ENCODE results near the gene PKIB.

DNA sequence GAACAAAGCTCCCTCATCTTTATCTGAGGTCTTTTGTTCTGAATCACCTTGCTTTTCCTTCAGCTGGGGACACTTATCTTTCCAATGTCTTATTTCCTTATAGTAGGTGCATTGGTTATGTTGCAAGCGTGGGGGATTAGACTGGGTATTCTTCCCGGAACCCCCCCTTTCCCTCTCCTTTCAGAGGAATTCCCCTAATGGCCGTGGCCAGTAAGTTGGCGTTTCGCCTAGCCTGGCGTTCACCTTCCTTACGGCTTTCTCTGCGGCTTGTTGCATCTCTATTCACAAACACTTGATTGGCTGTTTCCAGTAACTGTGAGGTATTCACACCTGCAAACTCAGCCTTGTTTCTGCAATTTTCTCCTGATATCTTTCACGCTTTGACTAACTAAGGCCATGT, 136.5 kb downstream of the PKIB start:
- TF ChIP-seq CTCF (IDR thresholded peaks at IDR 0.05) = no peak
- no peak for TF ChIP-seq POLR2A (IDR thresholded peaks at IDR 0.05)

Data from lower leg skin (tissue), 3 donors.